Stimulated activated CD8-positive, alpha-beta memory T cell treated with anti-CD3 and anti-CD28 coated beads, Interleukin-7, amount 100 ng/mL, for 24 hours (primary cell): ENCODE results near the gene TMEM240.
"Not testable (repeated sequence)": the region's sequence is repeated elsewhere in the genome, so short reads cannot be mapped to it uniquely, and the experiment has no call there.

Source experiments
- DNase-seq: peaks from one replicate; pipeline ENCODE4 v3.0.0-alpha.2; 2020; ENCODE audit warnings: low read depth

Gene TMEM240

GRCh38 chr1:1495461-1495975 is 44.9 kb downstream of the TMEM240 start:
- not testable (repeated sequence) for DNase-seq

GRCh38 chr1:1494311-1494710 is 46.1 kb downstream of the TMEM240 start:
- DNase-seq = not testable (repeated sequence)

GRCh38 chr1:1491601-1492000 is 48.8 kb downstream of the TMEM240 start:
- DNase-seq = no peak

GRCh38 chr1:1490633-1491230 is 49.7 kb downstream of the TMEM240 start:
- no peak for DNase-seq

GRCh38 chr1:1489861-1490260 is 50.6 kb downstream of the TMEM240 start:
- no peak for DNase-seq

- DNase-seq = no peak
Measured at GRCh38 chr1:1489231-1489630, 51.2 kb downstream of the TMEM240 start.

GRCh38 chr1:1487701-1488100 is 52.7 kb downstream of the TMEM240 start:
- no peak for DNase-seq

GRCh38 chr1:1485755-1486317 is 54.6 kb downstream of the TMEM240 start:
- not testable (repeated sequence) for DNase-seq

- DNase-seq = not testable (repeated sequence)
Measured at GRCh38 chr1:1484976-1485750, 55.3 kb downstream of the TMEM240 start.
